Measurements from ENCODE around the gene GPR137B.

DNA sequence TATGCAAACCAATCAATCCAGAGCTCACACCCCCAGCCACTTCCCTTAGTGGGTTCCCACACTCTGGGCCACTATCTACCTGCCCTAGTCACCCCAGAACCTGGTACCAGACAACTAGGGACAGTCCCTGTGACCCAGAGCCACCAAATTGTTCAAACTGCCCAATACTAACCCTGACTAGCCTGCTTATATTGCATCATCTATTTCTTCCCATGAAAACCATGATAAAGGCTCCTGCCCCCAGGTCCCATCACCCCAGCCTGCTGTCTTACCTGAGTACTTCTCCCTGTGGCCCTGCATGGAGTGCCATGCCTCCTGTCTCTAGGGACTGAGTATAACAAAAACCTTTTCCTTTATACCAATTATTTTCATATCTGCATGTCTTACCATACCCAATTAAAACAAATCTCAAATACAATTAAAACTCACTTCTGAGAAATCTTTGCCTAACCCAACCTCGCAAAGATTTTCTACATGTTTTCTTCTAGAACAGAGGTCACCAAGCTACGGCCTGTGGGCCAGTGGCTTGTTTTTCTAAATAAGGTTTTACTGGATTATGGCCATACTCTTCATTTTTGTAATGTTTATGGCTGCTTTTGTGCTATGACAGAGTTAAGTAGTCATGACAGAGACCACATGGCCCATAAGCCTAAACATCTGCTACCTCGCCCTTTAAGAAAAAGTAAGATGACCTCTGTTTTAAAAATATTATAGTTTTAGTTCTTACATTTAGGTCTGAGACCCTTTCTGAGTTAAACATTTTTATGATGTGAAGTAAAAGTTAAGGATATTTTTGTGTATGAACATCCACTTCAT, 46.4 kb upstream of the GPR137B start:
- no peak for TF ChIP-seq ZNF792 (CRISPR knock-in tag; IDR thresholded peaks at IDR 0.05)
- TF ChIP-seq HIVEP1 (CRISPR knock-in tag; IDR thresholded peaks at IDR 0.05), result no peak
- no peak for TF ChIP-seq AHR (CRISPR knock-in tag; IDR thresholded peaks at IDR 0.05)
- TF ChIP-seq GATA4 (IDR thresholded peaks at IDR 0.05; ENCODE audit: borderline replicate concordance, low read depth), result no peak
- TF ChIP-seq, protein P1, sequence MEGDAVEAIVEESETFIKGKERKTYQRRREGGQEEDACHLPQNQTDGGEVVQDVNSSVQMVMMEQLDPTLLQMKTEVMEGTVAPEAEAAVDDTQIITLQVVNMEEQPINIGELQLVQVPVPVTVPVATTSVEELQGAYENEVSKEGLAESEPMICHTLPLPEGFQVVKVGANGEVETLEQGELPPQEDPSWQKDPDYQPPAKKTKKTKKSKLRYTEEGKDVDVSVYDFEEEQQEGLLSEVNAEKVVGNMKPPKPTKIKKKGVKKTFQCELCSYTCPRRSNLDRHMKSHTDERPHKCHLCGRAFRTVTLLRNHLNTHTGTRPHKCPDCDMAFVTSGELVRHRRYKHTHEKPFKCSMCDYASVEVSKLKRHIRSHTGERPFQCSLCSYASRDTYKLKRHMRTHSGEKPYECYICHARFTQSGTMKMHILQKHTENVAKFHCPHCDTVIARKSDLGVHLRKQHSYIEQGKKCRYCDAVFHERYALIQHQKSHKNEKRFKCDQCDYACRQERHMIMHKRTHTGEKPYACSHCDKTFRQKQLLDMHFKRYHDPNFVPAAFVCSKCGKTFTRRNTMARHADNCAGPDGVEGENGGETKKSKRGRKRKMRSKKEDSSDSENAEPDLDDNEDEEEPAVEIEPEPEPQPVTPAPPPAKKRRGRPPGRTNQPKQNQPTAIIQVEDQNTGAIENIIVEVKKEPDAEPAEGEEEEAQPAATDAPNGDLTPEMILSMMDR (CRISPR knock-in tag; IDR thresholded peaks at IDR 0.05), result no peak
- TF ChIP-seq STAT5B (CRISPR knock-in tag; IDR thresholded peaks at IDR 0.05), result no peak
- TF ChIP-seq ZNF777 (CRISPR knock-in tag; IDR thresholded peaks at IDR 0.05), result no peak
- no peak for TF ChIP-seq ZNF709 (CRISPR knock-in tag; IDR thresholded peaks at IDR 0.05)
- TF ChIP-seq CCAR2 (optimal IDR thresholded peaks at IDR 0.05; ENCODE audit: low read depth, low read length), result no peak

All from HepG2 (cell line).